HG03060 (cell line): ENCODE data around the gene SNX10.

Experiments used
- ATAC-seq: cut with Tn5 transposase; IDR thresholded peaks from one replicate; pipeline ENCODE4 v1.9.1; 2021; ENCODE audit warnings: low read depth, moderate number of reproducible peaks; ENCODE audit not compliant: unreplicated experiment

Gene SNX10

GRCh38 chr7:26295586-26295985 is 3.9 kb downstream of the SNX10 start:
- no peak for ATAC-seq

- ATAC-seq, result no peak
These were observed 6.9 kb downstream of the SNX10 start for GRCh38 chr7:26298472-26299058.

DNA sequence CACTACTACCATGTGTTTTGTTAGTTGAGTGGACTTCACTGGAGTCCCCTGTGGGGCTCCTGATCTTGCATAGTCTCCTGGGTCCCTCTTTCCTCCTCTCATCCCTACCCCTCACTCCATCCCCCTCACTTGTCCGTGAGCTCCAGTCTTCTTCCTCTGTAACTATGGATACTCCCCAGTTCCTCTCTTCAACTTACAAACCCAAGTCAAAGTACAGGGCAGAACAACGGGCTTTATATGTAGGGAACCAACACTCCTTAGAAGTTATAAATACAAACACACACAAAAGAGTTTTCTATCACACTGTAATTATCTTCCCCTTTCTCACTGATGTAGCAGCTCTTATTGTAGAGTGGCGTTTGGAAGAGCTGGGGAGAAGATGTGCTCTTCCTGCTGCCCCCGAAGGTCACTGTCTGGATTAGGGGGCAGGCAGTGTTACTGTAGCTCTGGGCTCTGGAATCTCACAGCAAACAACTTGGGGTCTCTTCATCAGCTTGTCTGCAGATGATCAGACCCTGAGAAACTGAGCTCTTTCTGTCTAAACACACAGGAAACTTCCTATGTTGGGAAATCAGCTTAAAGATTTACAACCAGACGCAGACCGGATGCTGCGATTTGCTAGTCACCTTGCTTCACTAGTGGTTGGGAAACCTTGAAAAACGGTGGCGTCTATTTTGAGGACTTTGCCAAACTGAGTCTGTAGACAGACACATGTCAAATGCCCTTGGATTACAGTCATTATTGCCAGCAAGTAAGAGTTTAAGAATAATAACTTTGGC is 13.6 kb downstream of the SNX10 start:
- no peak for ATAC-seq

- no peak for ATAC-seq
These were observed 14.4 kb downstream of the SNX10 start for GRCh38 chr7:26305869-26306665.

DNA sequence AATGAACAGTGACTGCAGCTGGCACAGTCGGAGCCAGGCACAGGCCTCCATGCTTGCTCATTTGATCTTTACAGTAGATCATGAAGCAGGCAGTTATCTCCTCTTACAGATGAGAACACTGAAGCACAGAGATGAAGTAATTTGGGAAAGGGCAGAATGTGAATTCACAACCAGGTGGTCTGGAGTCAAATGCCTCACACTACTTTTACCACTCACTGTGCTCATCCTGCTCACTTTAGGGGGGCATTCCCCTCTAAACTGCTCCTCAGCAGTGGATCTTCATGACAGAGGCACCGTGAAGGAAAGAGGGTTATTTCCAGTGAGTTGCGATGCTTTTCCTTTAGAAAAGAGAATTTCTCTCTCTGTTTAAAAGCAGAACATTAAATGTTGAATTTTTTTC is 15.1 kb downstream of the SNX10 start:
- ATAC-seq, result no peak

GRCh38 chr7:26307226-26307625 is 15.6 kb downstream of the SNX10 start:
- ATAC-seq, result no peak

GRCh38 chr7:26307791-26308190 is 16.1 kb downstream of the SNX10 start:
- no peak for ATAC-seq

GRCh38 chr7:26308551-26308950 is 16.9 kb downstream of the SNX10 start:
- ATAC-seq, result no peak

- ATAC-seq, result no peak
These were observed 17.4 kb downstream of the SNX10 start for GRCh38 chr7:26309089-26309488.

- ATAC-seq, result no peak
These were observed 20.1 kb downstream of the SNX10 start for GRCh38 chr7:26311798-26312197.

DNA sequence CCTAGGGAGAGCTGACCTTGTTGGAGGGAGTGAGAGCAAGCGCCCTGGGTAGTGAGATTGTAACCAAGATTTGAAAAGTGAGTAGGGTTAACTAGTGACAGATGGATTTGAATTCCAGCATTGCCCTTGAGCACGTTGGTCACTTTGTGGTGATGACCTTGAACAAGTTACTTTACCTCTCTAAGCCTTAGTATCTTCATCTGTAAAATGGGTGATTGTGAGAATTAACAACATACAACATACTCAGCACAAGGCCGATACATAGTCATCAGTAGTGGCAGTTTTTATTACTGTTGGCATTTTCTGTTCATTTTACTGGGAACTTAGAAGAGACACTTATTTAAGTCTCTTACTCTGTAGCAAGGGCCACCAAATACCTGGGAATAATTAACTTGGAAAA is 25.5 kb downstream of the SNX10 start:
- no peak for ATAC-seq

GRCh38 chr7:26318921-26319320 is 27.3 kb downstream of the SNX10 start:
- ATAC-seq, result no peak

DNA sequence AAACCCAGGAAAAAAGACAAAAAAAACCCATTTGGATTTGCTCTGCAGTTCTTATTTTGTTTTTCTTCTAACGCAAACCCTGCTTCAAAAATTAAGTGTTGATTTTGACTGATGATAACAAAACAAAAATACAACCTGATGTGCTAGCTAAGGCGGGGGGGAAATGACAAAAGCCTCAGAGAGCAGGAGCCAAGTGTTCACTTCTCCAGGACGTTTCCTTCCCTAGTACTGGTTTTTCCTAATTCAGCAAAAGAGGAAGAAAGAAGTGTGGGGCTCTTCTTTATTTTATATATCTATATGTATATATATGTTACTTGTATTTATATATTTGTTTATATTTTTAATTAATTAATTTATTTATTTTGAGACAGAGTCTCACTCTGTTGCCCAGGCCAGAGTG is 28.0 kb downstream of the SNX10 start:
- ATAC-seq, result no peak

DNA sequence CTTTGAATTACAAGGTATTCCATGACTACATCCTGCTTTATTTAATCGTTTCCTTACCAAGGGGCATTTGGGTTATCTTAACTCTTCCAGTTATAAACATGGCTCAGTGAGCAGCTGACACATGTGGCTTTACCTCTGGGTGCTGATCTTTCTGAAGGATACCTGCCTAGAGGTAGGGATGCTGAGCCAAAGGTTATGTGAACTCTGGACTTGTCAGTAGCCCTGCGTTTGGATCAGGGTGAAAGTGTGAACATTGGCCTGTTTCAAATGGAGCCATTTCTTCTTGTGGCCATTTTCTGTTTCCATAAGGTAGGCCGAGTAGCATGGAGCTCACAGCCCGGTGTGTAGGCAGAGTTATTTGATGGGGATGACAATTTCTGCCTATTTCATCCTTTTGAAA is 29.2 kb downstream of the SNX10 start:
- no peak for ATAC-seq

GRCh38 chr7:26321435-26321834 is 29.8 kb downstream of the SNX10 start:
- no peak for ATAC-seq

DNA sequence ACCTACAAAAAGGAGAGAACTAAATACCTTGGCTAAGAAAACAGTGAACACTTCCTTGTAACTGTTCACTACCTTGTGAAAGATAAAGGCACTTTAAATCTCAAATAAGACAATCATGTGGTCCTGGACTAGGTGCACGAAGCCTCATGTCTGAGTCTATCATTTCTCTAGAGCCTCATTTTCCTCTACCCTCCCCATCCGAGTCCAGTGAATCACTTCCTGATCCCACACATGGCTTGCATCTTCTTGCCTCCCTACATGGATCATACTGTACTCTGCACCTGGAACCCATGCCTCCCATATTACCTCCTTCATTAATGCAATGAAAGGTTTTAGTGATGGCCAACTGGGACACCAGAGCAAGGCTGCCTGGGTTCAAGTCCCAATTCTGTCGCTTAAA is 34.5 kb downstream of the SNX10 start:
- no peak for ATAC-seq

- ATAC-seq, result no peak
These were observed 37.1 kb downstream of the SNX10 start for GRCh38 chr7:26328498-26329390.

GRCh38 chr7:26329520-26330255 is 38.0 kb downstream of the SNX10 start:
- no peak for ATAC-seq

GRCh38 chr7:26331113-26331512 is 39.5 kb downstream of the SNX10 start:
- no peak for ATAC-seq

- no peak for ATAC-seq
These were observed 40.1 kb downstream of the SNX10 start for GRCh38 chr7:26331789-26332188.
